SK-N-SH (cell line): Measurements from ENCODE around the gene GJD4. TPM values are rescaled to one million over a fixed set of nuclear protein-coding genes. Genes with fewer than 3 reads are reported as not detected.

Experiments used
- CTCF ChIA-PET: fragments of 300-600, 350-600 bp; formaldehyde crosslinking; extraction: SDS; loops from one replicate; lab custom pipeline; 2021; lab: Yijun Ruan, JAX
- POLR2A ChIA-PET: fragments of 350-600 bp; sonication (Branson Sonifier 250); formaldehyde crosslinking; extraction: SDS; loops from one replicate; lab custom pipeline; 2020; ENCODE audit warnings: antibody characterized with exemption, inconsistent platforms; lab: Yijun Ruan, JAX
- DNase-seq: peaks from one replicate; pipeline ENCODE4 v3.0.0; 2012
- H2AFZ ChIP-seq: fragments of 200-600 bp; sonication (generic); 2 replicates; pipeline ENCODE4 v1.8.1; 2016; ENCODE audit warnings: antibody characterized with exemption, mild to moderate bottlenecking, low read depth
- H3F3A ChIP-seq: fragments of 200-600 bp; sonication (generic); replicated peaks from 2 replicates; pipeline ENCODE3; 2016; ENCODE audit warnings: antibody characterized with exemption, mild to moderate bottlenecking; ENCODE audit not compliant: insufficient read depth
- H3K27ac ChIP-seq, 2 experiments: fragments of 200-500 bp in 1 of 2; fragments of 200-600 bp in 1 of 2; sonication (Bioruptor generic) in 1 of 2; sonication (generic), shearing (Covaris generic) in 1 of 2; 2 replicates each; pipeline versions ENCODE4 v1.5.1 to v1.6.1; 2014 to 2016; ENCODE audit warnings: low read depth in 2 of 2, inconsistent platforms in 1 of 2, low read length in 1 of 2, mild to moderate bottlenecking in 1 of 2, mixed read lengths in 1 of 2
- H3K27me3 ChIP-seq: fragments of 200-600 bp; sonication (generic), shearing (Covaris generic); 2 replicates; pipeline ENCODE4 v1.6.1; 2016; ENCODE audit warnings: mixed run types; ENCODE audit not compliant: insufficient read depth
- H3K36me3 ChIP-seq, 2 experiments: fragments of 200-500 bp in 1 of 2; fragments of 200-600 bp in 1 of 2; sonication (Bioruptor generic) in 1 of 2; sonication (generic) in 1 of 2; replicated peaks in 1 of 2; 2 replicates each; pipeline versions ENCODE3 to v1.5.1; 2014 to 2016; ENCODE audit warnings: low read length in 1 of 2, mild to moderate bottlenecking in 1 of 2; ENCODE audit not compliant: insufficient read depth in 2 of 2, control insufficient read depth in 1 of 2
- H3K4me1 ChIP-seq, 2 experiments: fragments of 200-500 bp in 1 of 2; fragments of 200-600 bp in 1 of 2; sonication (Bioruptor generic) in 1 of 2; sonication (generic), shearing (Covaris generic) in 1 of 2; 2 replicates each; pipeline versions ENCODE4 v1.5.1 to v1.6.1; 2014 to 2016; ENCODE audit warnings: low read depth in 1 of 2, low read length in 1 of 2, mixed run types in 1 of 2; ENCODE audit not compliant: insufficient read depth in 2 of 2, control insufficient read depth in 1 of 2
- H3K4me2 ChIP-seq: fragments of 200-600 bp; sonication (generic), shearing (Covaris generic); 2 replicates; pipeline ENCODE4 v1.6.1; 2017; ENCODE audit warnings: mixed run types
- H3K4me3 ChIP-seq, 2 experiments: fragments of 200-500 bp in 1 of 2; fragments of 200-600 bp in 1 of 2; sonication (Bioruptor generic) in 1 of 2; sonication (generic), shearing (Covaris generic) in 1 of 2; 2 replicates each; pipeline versions ENCODE4 v1.5.1 to v1.8.1; 2014 to 2016; ENCODE audit warnings: low read depth in 2 of 2, inconsistent platforms in 1 of 2, low read length in 1 of 2, mild to moderate bottlenecking in 1 of 2, mixed read lengths in 1 of 2, moderate library complexity in 1 of 2
- H3K79me2 ChIP-seq: fragments of 200-600 bp; sonication (generic); 2 replicates; pipeline ENCODE4 v1.8.1; 2017; ENCODE audit warnings: mild to moderate bottlenecking; ENCODE audit not compliant: insufficient read depth
- H3K9ac ChIP-seq: fragments of 200-600 bp; sonication (generic); 2 replicates; pipeline ENCODE4 v1.6.1; 2017; ENCODE audit warnings: mixed run types
- H3K9me2 ChIP-seq: fragments of 200-600 bp; sonication (generic); 2 replicates; pipeline ENCODE4 v1.6.1; 2017; ENCODE audit warnings: mixed run types
- H3K9me3 ChIP-seq: fragments of 200-600 bp; sonication (generic); 2 replicates; pipeline ENCODE4 v1.6.1; 2017; ENCODE audit warnings: mixed run types, mild to moderate bottlenecking, moderate library complexity
- H4K20me1 ChIP-seq: fragments of 200-600 bp; sonication (generic); 2 replicates; pipeline ENCODE4 v1.6.1; 2017; ENCODE audit warnings: mild to moderate bottlenecking, mixed run types; ENCODE audit not compliant: insufficient read depth
- EP300 ChIP-seq, 2 experiments: IDR thresholded peaks; 2 replicates each; pipeline versions ENCODE4 v1.4.0 to v1.6.1; 2012; ENCODE audit warnings: borderline replicate concordance in 1 of 2, low read depth in 1 of 2, low read length in 1 of 2
- FOSL2 ChIP-seq: IDR thresholded peaks from 2 replicates; pipeline ENCODE4 v1.4.0; 2012; ENCODE audit warnings: low read depth, mild to moderate bottlenecking, moderate library complexity, borderline replicate concordance
- GABPA ChIP-seq: IDR thresholded peaks from 2 replicates; pipeline ENCODE4 v1.4.0; 2012; ENCODE audit warnings: low read depth, mild to moderate bottlenecking
- GATA2 ChIP-seq: sonication (generic); formaldehyde crosslinking; IDR thresholded peaks from 2 replicates; pipeline ENCODE4 v1.5.0; 2020; ENCODE audit warnings: mild to moderate bottlenecking, missing genetic modification reagents
- JUND ChIP-seq: IDR thresholded peaks from 2 replicates; pipeline ENCODE4 v1.4.0; 2012
- MEF2A ChIP-seq: IDR thresholded peaks from 2 replicates; pipeline ENCODE4 v1.4.0; 2012; ENCODE audit warnings: low read depth, borderline replicate concordance
- NFIC ChIP-seq: IDR thresholded peaks from 2 replicates; pipeline ENCODE4 v1.4.0; 2012; ENCODE audit warnings: borderline replicate concordance
- NRF1 ChIP-seq: IDR thresholded peaks from 2 replicates; pipeline ENCODE4 v1.6.1; 2012; ENCODE audit warnings: low read depth, mild to moderate bottlenecking, low read length
- POLR2AphosphoS5 ChIP-seq: IDR thresholded peaks from 2 replicates; pipeline ENCODE4 v1.6.1; 2012; ENCODE audit warnings: low read depth, low read length
- RAD21 ChIP-seq: IDR thresholded peaks from 2 replicates; pipeline ENCODE4 v1.6.1; 2012; ENCODE audit warnings: mild to moderate bottlenecking, low read length
- RCOR1 ChIP-seq: fragments of 150-350 bp; IDR thresholded peaks from 2 replicates; pipeline ENCODE4 v1.6.1; 2017; ENCODE audit warnings: antibody characterized with exemption, low read length
- RXRA ChIP-seq: IDR thresholded peaks from 2 replicates; pipeline ENCODE4 v1.4.0; 2012; ENCODE audit warnings: low read depth, mild to moderate bottlenecking, borderline replicate concordance
- WGBS: methylation state at CpG from one replicate; pipeline ENCODE4 v1.1.6; 2017; ENCODE audit warnings: low lambda C conversion rate; 5-methylcytosine and 5-hydroxymethylcytosine counted together
- polyA plus RNA-seq, 3 experiments: library from polyadenylated mRNA; depleted of rRNA; stranded (reverse); fragments of >200 nt; gene quantifications; 2 replicates each; pipeline ENCODE4 v1.2.3, GENCODE V29; 2012
- TF ChIP-seq, protein P1 (sequence below): fragments of 150-350 bp; IDR thresholded peaks from 2 replicates; pipeline ENCODE4 v1.6.1; 2017; ENCODE audit warnings: antibody characterized with exemption, low read length, low read depth, borderline replicate concordance
- TF ChIP-seq, protein P2 (sequence below): fragments of 150-350 bp; IDR thresholded peaks from 2 replicates; pipeline ENCODE4 v1.6.1; 2016; ENCODE audit warnings: mild to moderate bottlenecking, low read depth, low read length
- TF ChIP-seq, protein P3 (sequence below): IDR thresholded peaks from 2 replicates; pipeline ENCODE4 v1.6.1; 2012; ENCODE audit warnings: mild to moderate bottlenecking, low read depth, low read length, moderate library complexity

GJD4 gene
- polyA plus RNA-seq, 1 of the 3 experiments (the other 2 are of a cell fraction), result not detected

DNA sequence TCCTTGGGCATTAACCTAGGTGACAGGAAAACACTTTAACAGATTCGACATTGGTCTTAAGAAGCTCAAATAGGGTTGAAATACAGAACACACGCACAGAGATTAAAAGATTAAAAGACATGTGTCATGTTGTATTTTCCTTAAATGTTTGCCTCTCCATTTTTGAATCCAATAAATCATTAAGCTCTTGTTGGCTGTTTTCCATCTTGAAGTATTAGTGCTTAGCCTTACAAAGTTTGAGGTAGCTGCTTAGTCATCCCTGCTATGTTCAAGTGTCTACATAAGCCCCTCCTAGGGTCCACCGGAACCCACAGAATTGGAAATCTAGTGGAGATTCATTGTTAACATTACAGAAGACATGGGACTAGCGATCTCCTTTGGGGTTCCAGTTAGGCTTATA, 12.7 kb upstream of the GJD4 start:
- POLR2A ChIA-PET, result no interaction called here

More for the DNA sequence above, 12.7 kb upstream of the GJD4 start:
- Histone ChIP-seq H3K27ac (no peak overlapping the region), H3K9me2 (no peaks in the 10 kb centered on the region), H3K4me3 (no peak overlapping the region), H2AFZ (no peak overlapping the region), H3K27me3 (no peaks in the 10 kb centered on the region), H3F3A (no peaks in the 10 kb centered on the region), H3K79me2 (no peaks in the 10 kb centered on the region), H4K20me1 (no peaks in the 10 kb centered on the region), H3K9ac (no peak overlapping the region)
- CTCF ChIA-PET, result interaction anchor here (1.0 to 1.5 kb wide), 2 partner anchors 9 to 29 kb away, joined by 3 to 5 read pairs; no protein-coding TSS in a partner anchor
- WGBS, result 48% methylated on average over 4 of the region's 4 CpGs
- DNase-seq, result no peak
- TF ChIP-seq GATA2 (no peak), RCOR1 (no peak), EP300 (IDR thresholded peaks at IDR 0.05; ENCODE audit: borderline replicate concordance in 1 of 2, low read depth in 1 of 2, low read length in 1 of 2) (no peak), POLR2AphosphoS5 (no peak), NRF1 (no peak), JUND (no peak), MEF2A (no peak), RAD21 (no peak), FOSL2 (no peak), NFIC (no peak), RXRA (no peak), GABPA (no peak)
- TF ChIP-seq, protein P1, sequence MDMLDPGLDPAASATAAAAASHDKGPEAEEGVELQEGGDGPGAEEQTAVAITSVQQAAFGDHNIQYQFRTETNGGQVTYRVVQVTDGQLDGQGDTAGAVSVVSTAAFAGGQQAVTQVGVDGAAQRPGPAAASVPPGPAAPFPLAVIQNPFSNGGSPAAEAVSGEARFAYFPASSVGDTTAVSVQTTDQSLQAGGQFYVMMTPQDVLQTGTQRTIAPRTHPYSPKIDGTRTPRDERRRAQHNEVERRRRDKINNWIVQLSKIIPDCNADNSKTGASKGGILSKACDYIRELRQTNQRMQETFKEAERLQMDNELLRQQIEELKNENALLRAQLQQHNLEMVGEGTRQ, result no peak
- TF ChIP-seq, protein P2, sequence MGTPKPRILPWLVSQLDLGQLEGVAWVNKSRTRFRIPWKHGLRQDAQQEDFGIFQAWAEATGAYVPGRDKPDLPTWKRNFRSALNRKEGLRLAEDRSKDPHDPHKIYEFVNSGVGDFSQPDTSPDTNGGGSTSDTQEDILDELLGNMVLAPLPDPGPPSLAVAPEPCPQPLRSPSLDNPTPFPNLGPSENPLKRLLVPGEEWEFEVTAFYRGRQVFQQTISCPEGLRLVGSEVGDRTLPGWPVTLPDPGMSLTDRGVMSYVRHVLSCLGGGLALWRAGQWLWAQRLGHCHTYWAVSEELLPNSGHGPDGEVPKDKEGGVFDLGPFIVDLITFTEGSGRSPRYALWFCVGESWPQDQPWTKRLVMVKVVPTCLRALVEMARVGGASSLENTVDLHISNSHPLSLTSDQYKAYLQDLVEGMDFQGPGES, result no peak
- TF ChIP-seq, protein P3, sequence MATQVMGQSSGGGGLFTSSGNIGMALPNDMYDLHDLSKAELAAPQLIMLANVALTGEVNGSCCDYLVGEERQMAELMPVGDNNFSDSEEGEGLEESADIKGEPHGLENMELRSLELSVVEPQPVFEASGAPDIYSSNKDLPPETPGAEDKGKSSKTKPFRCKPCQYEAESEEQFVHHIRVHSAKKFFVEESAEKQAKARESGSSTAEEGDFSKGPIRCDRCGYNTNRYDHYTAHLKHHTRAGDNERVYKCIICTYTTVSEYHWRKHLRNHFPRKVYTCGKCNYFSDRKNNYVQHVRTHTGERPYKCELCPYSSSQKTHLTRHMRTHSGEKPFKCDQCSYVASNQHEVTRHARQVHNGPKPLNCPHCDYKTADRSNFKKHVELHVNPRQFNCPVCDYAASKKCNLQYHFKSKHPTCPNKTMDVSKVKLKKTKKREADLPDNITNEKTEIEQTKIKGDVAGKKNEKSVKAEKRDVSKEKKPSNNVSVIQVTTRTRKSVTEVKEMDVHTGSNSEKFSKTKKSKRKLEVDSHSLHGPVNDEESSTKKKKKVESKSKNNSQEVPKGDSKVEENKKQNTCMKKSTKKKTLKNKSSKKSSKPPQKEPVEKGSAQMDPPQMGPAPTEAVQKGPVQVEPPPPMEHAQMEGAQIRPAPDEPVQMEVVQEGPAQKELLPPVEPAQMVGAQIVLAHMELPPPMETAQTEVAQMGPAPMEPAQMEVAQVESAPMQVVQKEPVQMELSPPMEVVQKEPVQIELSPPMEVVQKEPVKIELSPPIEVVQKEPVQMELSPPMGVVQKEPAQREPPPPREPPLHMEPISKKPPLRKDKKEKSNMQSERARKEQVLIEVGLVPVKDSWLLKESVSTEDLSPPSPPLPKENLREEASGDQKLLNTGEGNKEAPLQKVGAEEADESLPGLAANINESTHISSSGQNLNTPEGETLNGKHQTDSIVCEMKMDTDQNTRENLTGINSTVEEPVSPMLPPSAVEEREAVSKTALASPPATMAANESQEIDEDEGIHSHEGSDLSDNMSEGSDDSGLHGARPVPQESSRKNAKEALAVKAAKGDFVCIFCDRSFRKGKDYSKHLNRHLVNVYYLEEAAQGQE, result no peak
- TF ChIP-seq, all 33 proteins: peak for 0
- H3K4me2 ChIP-seq, result no peak overlapping the region
- H3K9me3 ChIP-seq, result no peaks in the 10 kb centered on the region
- no peaks in the 10 kb centered on the region for H3K36me3 ChIP-seq
- H3K4me1 ChIP-seq, result no peaks in the 10 kb centered on the region
